Measurements from ENCODE around the gene TIMM22. TPM values are rescaled to one million over a fixed set of nuclear protein-coding genes. Genes with fewer than 3 reads are reported as not detected.
A peak's percentile ranks its signal among the peaks of the same experiment; 100 is the strongest.

TIMM22 gene
- polyA plus RNA-seq, 2 of the 4 experiments (the other 2 are of a cell fraction), result 15.8 to 21.3 TPM

GRCh38 chr17:954431-955164 is 42.3 kb upstream of the TIMM22 start:
- H3K4me3 ChIP-seq, result no peak overlapping the region
- peak overlapping the region; percentile 66 to 90 for H3K27ac ChIP-seq
- peaks cover 65% of the 10 kb centered on the region for H3K4me1 ChIP-seq
- FAIRE-seq, result peak; percentile 13
- CTCF ChIA-PET, result interaction anchor here (0.7 kb wide), 1 partner anchor 166 kb away, joined by 3 read pairs; no protein-coding TSS in a partner anchor
- peak overlapping the region; percentile 60 for H3K4me2 ChIP-seq
- TF ChIP-seq PHF8 (IDR thresholded peaks at IDR 0.05; ENCODE audit: borderline replicate concordance, low read depth) (no peak), RFX5 (IDR thresholded peaks at IDR 0.05) (no peak), FOSL2 (IDR thresholded peaks at IDR 0.05) (no peak), FOSL2 (CRISPR knock-in tag; IDR thresholded peaks at IDR 0.05) (peak; percentile 44), JUN (IDR thresholded peaks at IDR 0.05) (peak in 1 of 2 experiments; percentile 43; a peak in 2 of 5 replicates), CEBPB (IDR thresholded peaks at IDR 0.05) (peak in 1 of 2 experiments; percentile 78; a peak in 2 of 4 replicates), HOXA7 (CRISPR knock-in tag; IDR thresholded peaks at IDR 0.05) (0 out of 2 replicates have a peak, but pooled peaks have one; percentile 55), POLR2AphosphoS2 (conservative IDR thresholded peaks at IDR 0.05; ENCODE audit: low read length) (no peak), HOXB13 (CRISPR knock-in tag; IDR thresholded peaks at IDR 0.05; ENCODE audit: low read depth) (peak; percentile 31; the same call in 1 of the 2 replicates), ATOH8 (CRISPR knock-in tag; IDR thresholded peaks at IDR 0.05; ENCODE audit: low read depth) (0 out of 2 replicates have a peak, but pooled peaks have one; percentile 62), EP300 (IDR thresholded peaks at IDR 0.05) (peak; percentile 46 to 85; a peak in 3 of 5 replicates), GATA3 (IDR thresholded peaks at IDR 0.05; ENCODE audit: borderline replicate concordance) (peak; percentile 68; the same call in 1 of the 2 replicates)
- TF ChIP-seq, protein P1, sequence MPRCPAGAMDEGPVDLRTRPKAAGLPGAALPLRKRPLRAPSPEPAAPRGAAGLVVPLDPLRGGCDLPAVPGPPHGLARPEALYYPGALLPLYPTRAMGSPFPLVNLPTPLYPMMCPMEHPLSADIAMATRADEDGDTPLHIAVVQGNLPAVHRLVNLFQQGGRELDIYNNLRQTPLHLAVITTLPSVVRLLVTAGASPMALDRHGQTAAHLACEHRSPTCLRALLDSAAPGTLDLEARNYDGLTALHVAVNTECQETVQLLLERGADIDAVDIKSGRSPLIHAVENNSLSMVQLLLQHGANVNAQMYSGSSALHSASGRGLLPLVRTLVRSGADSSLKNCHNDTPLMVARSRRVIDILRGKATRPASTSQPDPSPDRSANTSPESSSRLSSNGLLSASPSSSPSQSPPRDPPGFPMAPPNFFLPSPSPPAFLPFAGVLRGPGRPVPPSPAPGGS (IDR thresholded peaks at IDR 0.05), result no peak
- TF ChIP-seq, protein P2, sequence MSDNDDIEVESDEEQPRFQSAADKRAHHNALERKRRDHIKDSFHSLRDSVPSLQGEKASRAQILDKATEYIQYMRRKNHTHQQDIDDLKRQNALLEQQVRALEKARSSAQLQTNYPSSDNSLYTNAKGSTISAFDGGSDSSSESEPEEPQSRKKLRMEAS (IDR thresholded peaks at IDR 0.05), result peak; percentile 55; the same call in 1 of the 2 replicates
- TF ChIP-seq, protein P3, sequence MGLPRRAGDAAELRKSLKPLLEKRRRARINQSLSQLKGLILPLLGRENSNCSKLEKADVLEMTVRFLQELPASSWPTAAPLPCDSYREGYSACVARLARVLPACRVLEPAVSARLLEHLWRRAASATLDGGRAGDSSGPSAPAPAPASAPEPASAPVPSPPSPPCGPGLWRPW (IDR thresholded peaks at IDR 0.05), result peak; percentile 37; the same call in 1 of the 2 replicates
- ATAC-seq, result peak; percentile 57 to 79
- 27% methylated on average over 23 of the region's 23 CpGs for WGBS (ENCODE audit: missing lambda C conversion rate)
- 0 out of 3 replicates have a peak, but pooled peaks cover 3% of the 10 kb centered on the region for H3K9me3 ChIP-seq
- POLR2A ChIA-PET, result interaction anchor here (0.7 kb wide), 1 partner anchor 29 kb away, joined by 5 read pairs; no protein-coding TSS in a partner anchor
- DNase-seq (ENCODE audit: low read depth in 1 of 2, low spot score in 1 of 2), result peak; percentile 87 to 90

GRCh38 chr17:956905-957304 is 40.0 kb upstream of the TIMM22 start:
- peak overlapping the region in 1 of 2 experiments; percentile 90; a peak in 3 of 6 replicates for H3K27ac ChIP-seq
- 54% methylated on average over 8 of the region's 8 CpGs for WGBS (ENCODE audit: missing lambda C conversion rate)
- peaks cover 42% of the 10 kb centered on the region for H3K4me1 ChIP-seq
- no peak overlapping the region for H3K4me3 ChIP-seq
- FAIRE-seq, result no peak
- ATAC-seq, result peak; percentile 19 to 54; a peak in 4 of 6 replicates
- ChIA-PET CTCF (interaction anchor here (0.8 to 4.1 kb wide), 9 partner anchors 14 to 72 kb away, joined by 3 to 30 read pairs (median 3); partner anchors contain the start of gene NXN), POLR2A (no interaction called here)
- DNase-seq (ENCODE audit: low read depth in 1 of 2, low spot score in 1 of 2), result peak; percentile 69 to 70
- no peak overlapping the region for H3K4me2 ChIP-seq
- TF ChIP-seq FOSL2 (IDR thresholded peaks at IDR 0.05) (no peak), FOSL2 (CRISPR knock-in tag; IDR thresholded peaks at IDR 0.05) (peak; percentile 33), GATA3 (IDR thresholded peaks at IDR 0.05; ENCODE audit: borderline replicate concordance) (peak; percentile 22; the same call in 1 of the 2 replicates)
- TF ChIP-seq, protein P3 (IDR thresholded peaks at IDR 0.05), result no peak
- 0 out of 3 replicates have a peak, but pooled peaks cover 3% of the 10 kb centered on the region for H3K9me3 ChIP-seq

DNA sequence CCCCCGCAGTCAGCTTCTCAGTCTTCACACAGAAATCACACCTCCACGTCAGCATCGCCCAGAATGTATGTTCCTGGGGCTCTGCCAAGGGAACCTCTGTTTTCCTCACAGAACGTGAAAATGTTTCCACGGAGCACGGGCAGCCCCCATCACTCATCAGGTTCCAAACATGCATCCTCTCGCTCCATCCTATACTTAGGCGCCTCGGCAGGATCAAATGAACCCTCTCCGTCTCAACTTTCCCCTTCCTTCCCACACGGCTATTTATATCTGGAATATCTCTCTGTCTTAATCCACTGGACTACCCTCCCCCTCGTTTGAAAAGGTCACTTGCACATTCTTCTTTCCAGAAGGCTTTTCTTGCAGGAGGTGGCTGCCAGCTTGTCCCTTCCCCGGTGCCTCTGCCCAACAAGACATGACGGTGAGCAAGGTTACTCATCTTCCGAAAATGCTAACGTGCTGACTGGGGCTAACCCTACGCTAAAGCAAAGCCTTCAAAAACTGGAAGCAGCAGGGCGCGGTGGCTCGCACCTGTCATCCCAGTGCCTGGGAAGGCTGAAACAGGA is 39.0 kb upstream of the TIMM22 start:
- Histone ChIP-seq H3K9me3 (0 out of 3 replicates have a peak, but pooled peaks cover 3% of the 10 kb centered on the region), H3K4me3 (no peak overlapping the region), H3K4me1 (peaks cover 40% of the 10 kb centered on the region), H3K4me2 (peak overlapping the region; percentile 23), H3K27ac (peak overlapping the region; percentile 32 to 90; a peak in 3 of 6 replicates)
- ChIA-PET POLR2A (interaction anchor here (0.6 kb wide), 1 partner anchor 1359 kb away, joined by 3 read pairs; no protein-coding TSS in a partner anchor), CTCF (interaction anchor here (1.0 to 4.1 kb wide), 8 partner anchors 11 to 66 kb away, joined by 3 to 30 read pairs (median 4); partner anchors contain the start of genes NXN and TIMM22)
- DNase-seq (ENCODE audit: low read depth in 1 of 2, low spot score in 1 of 2) (peak; percentile 26 to 63), FAIRE-seq (no peak), ATAC-seq (peak; percentile 4 to 9; a peak in 3 of 6 replicates)
- 67% methylated on average over 20 of the region's 20 CpGs for WGBS (ENCODE audit: missing lambda C conversion rate)
- TF ChIP-seq, protein P2 (IDR thresholded peaks at IDR 0.05), result peak; percentile 30; the same call in 1 of the 2 replicates
- TF ChIP-seq CBX2 (IDR thresholded peaks at IDR 0.05; ENCODE audit: borderline replicate concordance, low read depth) (no peak), MAFK (IDR thresholded peaks at IDR 0.05; ENCODE audit: partially characterized antibody) (peak; percentile 9), FOSL2 (IDR thresholded peaks at IDR 0.05) (no peak), FOSL2 (CRISPR knock-in tag; IDR thresholded peaks at IDR 0.05) (peak; percentile 41)
